K562 (cell line): ENCODE measurements around the gene KLK15. TPM values are rescaled to one million over a fixed set of nuclear protein-coding genes. Genes with fewer than 3 reads are reported as not detected.
A peak's percentile ranks its signal among the peaks of the same experiment; 100 is the strongest.

Source experiments
- ATAC-seq: fragments of 200-7000 bp; cut with Tn5 transposase; 3 replicates; pipeline ENCODE4 v1.9.1; 2020; ENCODE audit warnings: moderate library complexity
- BruUV-seq: library from RNA; stranded (reverse); fragments of 400-500 nt; replicated peaks from 2 replicates; lab custom pipeline; 2021; lab: Mats Ljungman, UMichigan
- CTCF ChIA-PET: fragments of 300-600 bp; formaldehyde crosslinking; extraction: SDS; loops from one replicate; lab custom pipeline; 2021; ENCODE audit warnings: low intra/inter-chr PET ratio; lab: Yijun Ruan, JAX
- POLR2A ChIA-PET: fragments of 300-600, 350-650 bp; sonication (Branson Sonifier 250); formaldehyde crosslinking; extraction: SDS; loops from one replicate; lab custom pipeline; 2021; ENCODE audit warnings: antibody characterized with exemption, inconsistent platforms; lab: Yijun Ruan, JAX
- DNase-seq, 4 experiments: peaks; one replicate each; pipeline versions ENCODE4 v3.0.0 to v3.0.0-alpha.2; 2011 to 2018; ENCODE audit warnings: low spot score in 3 of 4, mixed read lengths in 3 of 4; ENCODE audit errors: extremely low read depth in 1 of 4
- FAIRE-seq: peaks from 2 replicates; lab custom pipeline; 2011; peaks lifted over from hg19 to GRCh38; lab: Jason Lieb, UNC
- H2AFZ ChIP-seq: 2 replicates; pipeline ENCODE4 v1.6.0; 2011; ENCODE audit warnings: low read depth, low read length, control low read depth, inconsistent platforms
- H3K27ac ChIP-seq: fragments of 200-600 bp; 3 replicates; pipeline ENCODE4 v1.8.0; 2011; ENCODE audit warnings: low read depth, mild to moderate bottlenecking, control low read depth, inconsistent platforms, low read length, moderate library complexity, mixed read lengths; ENCODE audit errors: extremely low read depth
- H3K27me3 ChIP-seq, 2 experiments: fragments of 300-600 bp in 1 of 2; 2 replicates in 1 of 2; 3 replicates in 1 of 2; pipeline versions ENCODE4 v1.6.0 to v1.8.0; 2011; ENCODE audit warnings: inconsistent platforms in 2 of 2, low read length in 2 of 2, mild to moderate bottlenecking in 1 of 2, mixed read lengths in 1 of 2, moderate library complexity in 1 of 2; ENCODE audit not compliant: control insufficient read depth in 2 of 2, insufficient read depth in 2 of 2
- H3K36me3 ChIP-seq: fragments of 300-600 bp; 3 replicates; pipeline ENCODE4 v1.8.0; 2011; ENCODE audit warnings: mild to moderate bottlenecking, low read length, inconsistent platforms; ENCODE audit not compliant: control insufficient read depth, insufficient read depth
- H3K4me1 ChIP-seq, 2 experiments: fragments of 200-600 bp in 1 of 2; replicated peaks in 1 of 2; 2 replicates in 1 of 2; 3 replicates in 1 of 2; pipeline versions ENCODE4 v1.5.1 to v1.8.0; 2011; ENCODE audit warnings: inconsistent platforms in 2 of 2, low read length in 2 of 2, mild to moderate bottlenecking in 1 of 2, mixed read lengths in 1 of 2, moderate library complexity in 1 of 2; ENCODE audit not compliant: control insufficient read depth in 2 of 2, insufficient read depth in 2 of 2
- H3K4me2 ChIP-seq: 2 replicates; pipeline ENCODE4 v1.6.1; 2011; ENCODE audit warnings: low read length, control low read depth, inconsistent platforms, mixed read lengths; ENCODE audit not compliant: insufficient read depth
- H3K4me3 ChIP-seq: fragments of 200-600 bp; sonication (generic), shearing (Covaris generic); 2 replicates; pipeline ENCODE4 v1.5.1; 2016; ENCODE audit warnings: control low read depth, inconsistent platforms
- H3K79me2 ChIP-seq: fragments of 200-600 bp; 3 replicates; pipeline ENCODE4 v1.8.0; 2011; ENCODE audit warnings: low read length, inconsistent platforms; ENCODE audit not compliant: control insufficient read depth, insufficient read depth
- H3K9ac ChIP-seq, 2 experiments: 2 replicates each; pipeline versions ENCODE4 v1.6.0 to v1.6.1; 2011; ENCODE audit warnings: low read depth in 2 of 2, low read length in 2 of 2, control low read depth in 1 of 2, inconsistent platforms in 1 of 2, mild to moderate bottlenecking in 1 of 2, mixed read lengths in 1 of 2; ENCODE audit not compliant: insufficient read depth in 1 of 2
- H3K9me1 ChIP-seq: one replicate; pipeline ENCODE4 v1.6.0; 2011; ENCODE audit warnings: inconsistent platforms, mild to moderate bottlenecking, low read length, moderate library complexity; ENCODE audit not compliant: control insufficient read depth, insufficient read depth
- H3K9me3 ChIP-seq: replicated peaks from 2 replicates; pipeline ENCODE4 v1.5.1; 2011; ENCODE audit warnings: low read depth, low read length, inconsistent platforms; ENCODE audit not compliant: control insufficient read depth, insufficient read depth
- H4K20me1 ChIP-seq: replicated peaks from 2 replicates; pipeline ENCODE4 v1.6.1; 2011; ENCODE audit warnings: low read length, inconsistent platforms, mixed read lengths; ENCODE audit not compliant: control insufficient read depth, insufficient read depth
- E2F6 ChIP-seq, 2 experiments: IDR thresholded peaks; 2 replicates each; pipeline ENCODE4 v1.6.1; 2011; ENCODE audit warnings: borderline replicate concordance in 1 of 2, control low read depth in 1 of 2, low read depth in 1 of 2, low read length in 1 of 2, mild to moderate bottlenecking in 1 of 2, mixed read lengths in 1 of 2, moderate library complexity in 1 of 2; ENCODE audit not compliant: insufficient read depth in 1 of 2, insufficient read length in 1 of 2, poor library complexity in 1 of 2, severe bottlenecking in 1 of 2; ENCODE audit errors: extremely low read depth in 1 of 2
- NCOA1 ChIP-seq: fragments of 450-650 bp; IDR thresholded peaks from 2 replicates; pipeline ENCODE4 v1.6.1; 2016; ENCODE audit warnings: low read depth
- POLR2A ChIP-seq: fragments of 450-650 bp; conservative IDR thresholded peaks from 2 replicates; pipeline ENCODE4 v1.6.1; 2016
- ZBTB33 ChIP-seq: sonication (generic); formaldehyde crosslinking; IDR thresholded peaks from 2 replicates; pipeline ENCODE4 v1.8.1; 2023; ENCODE audit warnings: mild to moderate bottlenecking, missing genetic modification reagents
- ZNF121 ChIP-seq: sonication (generic); formaldehyde crosslinking; conservative IDR thresholded peaks from 2 replicates; pipeline ENCODE4 v1.8.0; 2022; ENCODE audit warnings: missing genetic modification reagents
- ZNF449 ChIP-seq: fragments of 250-450 bp; sonication (Bioruptor Pico); IDR thresholded peaks from 2 replicates; pipeline ENCODE4 v1.8.0; 2022; ENCODE audit warnings: moderate library complexity, mild to moderate bottlenecking, inconsistent platforms
- WGBS: fragments of 100-300 bp; shearing (Covaris generic); methylation state at CpG from one replicate; pipeline ENCODE4 v1.1.6; 2016; ENCODE audit warnings: low coverage, mixed read lengths; ENCODE audit not compliant: insufficient coverage; ENCODE audit errors: missing lambda C conversion rate; 5-methylcytosine and 5-hydroxymethylcytosine counted together
- in situ Hi-C: fragments of 300-500 bp; cut with MboI; formaldehyde crosslinking; loops from 4 replicates; pipeline ENCODE4 v1.15.0; 2018; ENCODE audit warnings: inconsistent platforms, mixed read lengths
- intact Hi-C: fragments of 100-400 bp; cut with micrococcal nuclease; formaldehyde crosslinking; loops from 2 replicates; pipeline ENCODE4 v1.14.2; 2022
- polyA plus RNA-seq, 8 experiments: library from polyadenylated mRNA; depleted of rRNA in 4 of 8; stranded (reverse) in 5 of 8; unstranded in 3 of 8; fragments of >200 nt; fragmentation: Nextera tagmentation in 2 of 8; fragmentation: Illumina TruSeq in 1 of 8; extraction: Ambion mirVana in 2 of 8; extraction: Trizol in 1 of 8; gene quantifications; 2 replicates each; pipeline versions ENCODE4 v1.2.1 to v1.2.3, GENCODE V29; 2011 to 2014; ENCODE audit warnings: inconsistent platforms in 1 of 8, missing spikeins in 1 of 8
- total RNA-seq, 7 experiments: library from RNA; depleted of rRNA in 6 of 7; stranded (reverse); fragments of >200 nt in 6 of 7; fragmentation: Illumina TruSeq in 2 of 7; extraction: Trizol in 2 of 7; gene quantifications; 2 replicates each; pipeline versions ENCODE4 v1.2.1 to v1.2.3, GENCODE V29; 2011 to 2021; ENCODE audit warnings: low replicate concordance in 1 of 7

KLK15 gene
- total and polyA plus RNA-seq, 9 of the 15 experiments (the other 6 are each of a cell fraction or from before 2014, with no cell fraction given): not detected

- BruUV-seq: TSS peak; percentile 20
- H3K27ac ChIP-seq: peak overlapping the region; percentile 34; the same call in 1 of the 3 replicates
- intact Hi-C loops: loop anchor here (5.0 kb wide), 1 partner anchor 36 kb away; no protein-coding TSS in a partner anchor
- TF ChIP-seq ZBTB33 (CRISPR knock-in tag): peak; percentile 94
- TF ChIP-seq ZNF449: no peak
- TF ChIP-seq E2F6 (IDR thresholded peaks at IDR 0.05; ENCODE audit: borderline replicate concordance in 1 of 2, extremely low read depth in 1 of 2, insufficient read depth in 1 of 2, insufficient read length in 1 of 2, low read depth in 1 of 2, low read length in 1 of 2, poor library complexity in 1 of 2, severe bottlenecking in 1 of 2): peak in 1 of 2 experiments; percentile 12
- peak; percentile 71; the same call in 1 of the 2 replicates for TF ChIP-seq ZNF121 (CRISPR knock-in tag)
- peak; percentile 48; the same call in 1 of the 2 replicates for TF ChIP-seq POLR2A
- TF ChIP-seq NCOA1: no peak
- TF ChIP-seq, all 486 proteins: peak for 4
- Histone ChIP-seq H4K20me1 (peaks cover 54% of the 10 kb centered on the region), H3K4me3 (no peak overlapping the region), H3K36me3 (peaks cover 72% of the 10 kb centered on the region), H3K4me1 (peaks cover 14 to 57% of the 10 kb centered on the region in 2 experiments; a peak in 4 of 5 replicates), H3K9me3 (no peaks in the 10 kb centered on the region), H3K79me2 (peaks cover 50% of the 10 kb centered on the region), H3K9me1 (peaks cover 15% of the 10 kb centered on the region), H2AFZ (no peak overlapping the region), H3K27me3 (no peaks in the 10 kb centered on the region), H3K4me2 (no peak overlapping the region), H3K9ac (peak overlapping the region; percentile 3 to 82; a peak in 2 of 4 replicates)
- ATAC-seq: no peak
- no peak for DNase-seq
- CTCF ChIA-PET: no interaction called here
- POLR2A ChIA-PET: interaction anchor here (0.6 to 5.0 kb wide), 7 partner anchors 10 to 158 kb away, joined by 3 to 70 read pairs (median 5); partner anchors contain the start of genes KLK1 and KLK4
- in situ Hi-C loops: no loop called here
- 79% methylated on average over 8 of the region's 8 CpGs for WGBS
- FAIRE-seq: no peak
Observed at GRCh38 chr19:50801107-50801506, 32.3 kb downstream of the KLK15 start.
